ENCODE data around the gene ARFRP1.
"Not testable (repeated sequence)": the region's sequence is repeated elsewhere in the genome, so short reads cannot be mapped to it uniquely, and the experiment has no call there.

DNA sequence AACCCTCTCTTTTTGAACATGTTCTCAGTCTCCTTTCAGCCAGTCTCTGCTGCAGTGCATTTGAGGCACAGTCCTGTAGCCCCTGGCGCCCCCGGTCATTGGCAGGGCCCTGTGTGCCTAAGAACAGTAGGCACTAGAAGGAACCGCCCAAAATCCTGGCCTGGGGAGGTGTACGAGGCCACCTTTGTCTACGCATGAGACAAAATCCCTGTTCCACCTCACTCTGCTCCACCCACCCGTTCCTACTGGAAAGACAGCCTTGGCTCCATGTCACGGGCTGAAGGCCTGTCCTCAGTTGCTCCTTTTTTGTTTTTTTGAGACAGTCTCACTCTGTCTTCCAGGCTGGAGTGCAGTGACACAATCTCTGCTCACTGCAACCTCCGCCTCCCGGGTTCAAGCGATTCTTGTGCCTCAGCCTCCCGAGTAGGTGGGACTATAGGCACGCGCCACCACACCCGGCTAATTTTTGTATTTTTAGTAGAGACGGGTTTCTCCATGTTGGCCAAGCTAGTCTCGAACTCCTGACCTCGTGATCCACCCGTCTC, 22.5 kb upstream of the ARFRP1 start:
- not testable (repeated sequence) for TF ChIP-seq ZNF274 (IDR thresholded peaks at IDR 0.05; ENCODE audit: low read depth, low read length); YY1 (IDR thresholded peaks at IDR 0.05; ENCODE audit: insufficient read depth, insufficient read length); SUZ12 (IDR thresholded peaks at IDR 0.05; ENCODE audit: extremely low read depth, insufficient read depth, insufficient read length)
